Measurements from ENCODE around the gene BTBD19.

Gene BTBD19

GRCh38 chr1:44862829-44863401 is 54.6 kb downstream of the BTBD19 start:
- in situ Hi-C loops (cut with MboI; ENCODE audit: low pct_unique_long_range_greater_than_20kb, low sequenced_read_pairs, unreplicated experiment), result no loop called here
- no peak for TF ChIP-seq CTCF (IDR thresholded peaks at IDR 0.05; ENCODE audit: extremely low read depth, insufficient read depth, missing control alignments)
- DNase-seq (ENCODE audit: low spot score), result no peak

Data from GM13977 (cell line).